Measurements from ENCODE around the gene BOD1L1.

The BOD1L1 gene

GRCh38 chr4:13616597-13616996 is 10.9 kb downstream of the BOD1L1 start:
- TF ChIP-seq USF1 (IDR thresholded peaks at IDR 0.05) (no peak), CEBPB (IDR thresholded peaks at IDR 0.05) (no peak), TEAD4 (IDR thresholded peaks at IDR 0.05) (no peak), CREB1 (IDR thresholded peaks at IDR 0.05; ENCODE audit: low read depth) (no peak), TAF1 (IDR thresholded peaks at IDR 0.05; ENCODE audit: low read depth) (no peak)

- no peak for TF ChIP-seq MAX (IDR thresholded peaks at IDR 0.05)
Measured at GRCh38 chr4:13615161-13615560, 12.4 kb downstream of the BOD1L1 start.

- TF ChIP-seq REST (IDR thresholded peaks at IDR 0.05; ENCODE audit: low read depth) (no peak), FOXM1 (IDR thresholded peaks at IDR 0.05; ENCODE audit: borderline replicate concordance, low read depth) (no peak), MAX (IDR thresholded peaks at IDR 0.05) (no peak), CREB1 (IDR thresholded peaks at IDR 0.05; ENCODE audit: low read depth) (no peak), NFIC (IDR thresholded peaks at IDR 0.05) (no peak), TCF12 (IDR thresholded peaks at IDR 0.05; ENCODE audit: low read depth) (no peak), TEAD4 (IDR thresholded peaks at IDR 0.05) (no peak), RAD21 (IDR thresholded peaks at IDR 0.05; ENCODE audit: low read depth) (no peak), EP300 (IDR thresholded peaks at IDR 0.05; ENCODE audit: borderline replicate concordance) (no peak), YY1 (IDR thresholded peaks at IDR 0.05; ENCODE audit: low read depth) (no peak), CEBPB (IDR thresholded peaks at IDR 0.05) (no peak), TAF1 (IDR thresholded peaks at IDR 0.05; ENCODE audit: low read depth) (no peak), EGR1 (IDR thresholded peaks at IDR 0.05) (no peak), USF1 (IDR thresholded peaks at IDR 0.05) (no peak), ZBTB7A (IDR thresholded peaks at IDR 0.05; ENCODE audit: low read depth) (no peak)
Measured at GRCh38 chr4:13612569-13612968, 15.0 kb downstream of the BOD1L1 start.

- TF ChIP-seq TAF1 (IDR thresholded peaks at IDR 0.05; ENCODE audit: low read depth) (no peak), TEAD4 (IDR thresholded peaks at IDR 0.05) (no peak), EP300 (IDR thresholded peaks at IDR 0.05; ENCODE audit: borderline replicate concordance) (no peak), ZBTB7A (IDR thresholded peaks at IDR 0.05; ENCODE audit: low read depth) (no peak)
Measured at GRCh38 chr4:13611283-13611842, 16.2 kb downstream of the BOD1L1 start.

- TF ChIP-seq ZBTB7A (IDR thresholded peaks at IDR 0.05; ENCODE audit: low read depth) (no peak), YY1 (IDR thresholded peaks at IDR 0.05; ENCODE audit: low read depth) (no peak), TAF1 (IDR thresholded peaks at IDR 0.05; ENCODE audit: low read depth) (no peak), REST (IDR thresholded peaks at IDR 0.05; ENCODE audit: low read depth) (no peak), RAD21 (IDR thresholded peaks at IDR 0.05; ENCODE audit: low read depth) (no peak), EP300 (IDR thresholded peaks at IDR 0.05; ENCODE audit: borderline replicate concordance) (no peak), CREB1 (IDR thresholded peaks at IDR 0.05; ENCODE audit: low read depth) (no peak), TEAD4 (IDR thresholded peaks at IDR 0.05) (no peak), NFIC (IDR thresholded peaks at IDR 0.05) (no peak), TCF12 (IDR thresholded peaks at IDR 0.05; ENCODE audit: low read depth) (no peak), EGR1 (IDR thresholded peaks at IDR 0.05) (no peak), MAX (IDR thresholded peaks at IDR 0.05) (no peak), CEBPB (IDR thresholded peaks at IDR 0.05) (no peak), FOXM1 (IDR thresholded peaks at IDR 0.05; ENCODE audit: borderline replicate concordance, low read depth) (no peak), USF1 (IDR thresholded peaks at IDR 0.05) (no peak)
Measured at GRCh38 chr4:13605330-13605729, 22.2 kb downstream of the BOD1L1 start.

- no peak for TF ChIP-seq TCF12 (IDR thresholded peaks at IDR 0.05; ENCODE audit: low read depth)
- no peak for TF ChIP-seq TAF1 (IDR thresholded peaks at IDR 0.05; ENCODE audit: low read depth)
- no peak for TF ChIP-seq ZBTB7A (IDR thresholded peaks at IDR 0.05; ENCODE audit: low read depth)
- TF ChIP-seq TEAD4 (IDR thresholded peaks at IDR 0.05): no peak
- TF ChIP-seq YY1 (IDR thresholded peaks at IDR 0.05; ENCODE audit: low read depth): no peak
- no peak for TF ChIP-seq FOXM1 (IDR thresholded peaks at IDR 0.05; ENCODE audit: borderline replicate concordance, low read depth)
- no peak for TF ChIP-seq CEBPB (IDR thresholded peaks at IDR 0.05)
- TF ChIP-seq MAX (IDR thresholded peaks at IDR 0.05): no peak
- TF ChIP-seq CREB1 (IDR thresholded peaks at IDR 0.05; ENCODE audit: low read depth): no peak
- TF ChIP-seq USF1 (IDR thresholded peaks at IDR 0.05): no peak
- TF ChIP-seq REST (IDR thresholded peaks at IDR 0.05; ENCODE audit: low read depth): no peak
- no peak for TF ChIP-seq EP300 (IDR thresholded peaks at IDR 0.05; ENCODE audit: borderline replicate concordance)
- TF ChIP-seq EGR1 (IDR thresholded peaks at IDR 0.05): no peak
- TF ChIP-seq NFIC (IDR thresholded peaks at IDR 0.05): no peak
Measured at GRCh38 chr4:13601848-13602247, 25.7 kb downstream of the BOD1L1 start.
